ENCODE data around the gene CD2BP2. TPM values are rescaled to one million over a fixed set of nuclear protein-coding genes. Genes with fewer than 3 reads are reported as not detected.

CD2BP2 gene
- polyA plus RNA-seq, 1 of the 3 experiments (the other 2 are of a cell fraction) = 80.8 TPM

DNA sequence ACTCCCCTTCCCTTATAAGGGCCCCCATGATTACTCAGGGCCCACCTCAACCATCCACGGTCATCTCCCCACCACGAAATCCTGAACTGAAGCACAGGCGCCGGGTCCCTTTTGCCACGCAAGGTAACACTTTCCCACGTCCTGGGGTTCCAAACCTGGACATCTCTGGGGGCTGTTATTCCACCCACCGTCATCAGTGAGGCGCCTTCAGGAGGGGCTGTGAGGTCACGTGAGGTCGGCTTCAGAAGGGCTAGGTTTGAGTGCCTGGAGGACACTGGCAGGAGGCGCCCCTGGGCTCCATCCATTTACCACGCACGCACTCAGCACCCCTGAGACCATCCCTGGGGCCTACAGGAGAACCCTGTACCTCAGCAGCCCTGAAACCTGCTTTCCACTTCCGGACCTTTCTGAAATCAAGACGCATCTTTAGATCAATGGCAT is 4.1 kb downstream of the CD2BP2 start:
- Histone ChIP-seq H3K79me2 (ENCODE audit: insufficient read depth) (peaks cover 26% of the 10 kb centered on the region), H4K20me1 (ENCODE audit: insufficient read depth) (peaks cover 21% of the 10 kb centered on the region), H3K9ac (no peak overlapping the region), H3K4me1 (ENCODE audit: control insufficient read depth in 1 of 2, insufficient read depth in 2 of 2, low read depth in 1 of 2, low read length in 1 of 2) (peaks cover 21 to 26% of the 10 kb centered on the region in 2 experiments), H3K27ac (ENCODE audit: low read depth in 2 of 2, low read length in 1 of 2) (peak overlapping the region in 1 of 2 experiments; percentile 99; a peak in 2 of 4 replicates), H3K4me3 (ENCODE audit: low read depth in 2 of 2, low read length in 1 of 2) (no peak overlapping the region), H2AFZ (ENCODE audit: low read depth) (no peak overlapping the region), H3K9me3 (no peaks in the 10 kb centered on the region), H3F3A (replicated peaks; ENCODE audit: insufficient read depth) (peaks cover 13% of the 10 kb centered on the region), H3K4me2 (no peak overlapping the region), H3K36me3 (replicated peaks in 1 of 2; ENCODE audit: control insufficient read depth in 1 of 2, insufficient read depth in 2 of 2, low read length in 1 of 2) (peaks cover 22 to 37% of the 10 kb centered on the region in 2 experiments), H3K27me3 (ENCODE audit: insufficient read depth) (no peaks in the 10 kb centered on the region), H3K9me2 (no peaks in the 10 kb centered on the region)
- no peak for TF ChIP-seq GABPA (IDR thresholded peaks at IDR 0.05; ENCODE audit: low read depth)
- no peak for TF ChIP-seq RFX5 (IDR thresholded peaks at IDR 0.05; ENCODE audit: low read length)
- TF ChIP-seq CHD2 (IDR thresholded peaks at IDR 0.05; ENCODE audit: low read length, partially characterized antibody) = no peak
- TF ChIP-seq JUND (IDR thresholded peaks at IDR 0.05) = no peak
- no peak for TF ChIP-seq RCOR1 (IDR thresholded peaks at IDR 0.05; ENCODE audit: low read length)
- no peak for TF ChIP-seq RXRA (IDR thresholded peaks at IDR 0.05; ENCODE audit: borderline replicate concordance, low read depth)
- no peak for TF ChIP-seq SMC3 (IDR thresholded peaks at IDR 0.05; ENCODE audit: low read depth, low read length)
- TF ChIP-seq POLR2AphosphoS5 (IDR thresholded peaks at IDR 0.05; ENCODE audit: low read depth, low read length) = no peak
- no peak for TF ChIP-seq GATA2 (CRISPR knock-in tag; IDR thresholded peaks at IDR 0.05)
- no peak for TF ChIP-seq ELF1 (IDR thresholded peaks at IDR 0.05)
- TF ChIP-seq FOXJ3 (CRISPR knock-in tag; IDR thresholded peaks at IDR 0.05) = no peak
- TF ChIP-seq TEAD4 (IDR thresholded peaks at IDR 0.05; ENCODE audit: borderline replicate concordance, insufficient read depth) = no peak
- TF ChIP-seq, protein P1, sequence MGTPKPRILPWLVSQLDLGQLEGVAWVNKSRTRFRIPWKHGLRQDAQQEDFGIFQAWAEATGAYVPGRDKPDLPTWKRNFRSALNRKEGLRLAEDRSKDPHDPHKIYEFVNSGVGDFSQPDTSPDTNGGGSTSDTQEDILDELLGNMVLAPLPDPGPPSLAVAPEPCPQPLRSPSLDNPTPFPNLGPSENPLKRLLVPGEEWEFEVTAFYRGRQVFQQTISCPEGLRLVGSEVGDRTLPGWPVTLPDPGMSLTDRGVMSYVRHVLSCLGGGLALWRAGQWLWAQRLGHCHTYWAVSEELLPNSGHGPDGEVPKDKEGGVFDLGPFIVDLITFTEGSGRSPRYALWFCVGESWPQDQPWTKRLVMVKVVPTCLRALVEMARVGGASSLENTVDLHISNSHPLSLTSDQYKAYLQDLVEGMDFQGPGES (IDR thresholded peaks at IDR 0.05; ENCODE audit: low read depth, low read length) = no peak
- TF ChIP-seq, protein P2, sequence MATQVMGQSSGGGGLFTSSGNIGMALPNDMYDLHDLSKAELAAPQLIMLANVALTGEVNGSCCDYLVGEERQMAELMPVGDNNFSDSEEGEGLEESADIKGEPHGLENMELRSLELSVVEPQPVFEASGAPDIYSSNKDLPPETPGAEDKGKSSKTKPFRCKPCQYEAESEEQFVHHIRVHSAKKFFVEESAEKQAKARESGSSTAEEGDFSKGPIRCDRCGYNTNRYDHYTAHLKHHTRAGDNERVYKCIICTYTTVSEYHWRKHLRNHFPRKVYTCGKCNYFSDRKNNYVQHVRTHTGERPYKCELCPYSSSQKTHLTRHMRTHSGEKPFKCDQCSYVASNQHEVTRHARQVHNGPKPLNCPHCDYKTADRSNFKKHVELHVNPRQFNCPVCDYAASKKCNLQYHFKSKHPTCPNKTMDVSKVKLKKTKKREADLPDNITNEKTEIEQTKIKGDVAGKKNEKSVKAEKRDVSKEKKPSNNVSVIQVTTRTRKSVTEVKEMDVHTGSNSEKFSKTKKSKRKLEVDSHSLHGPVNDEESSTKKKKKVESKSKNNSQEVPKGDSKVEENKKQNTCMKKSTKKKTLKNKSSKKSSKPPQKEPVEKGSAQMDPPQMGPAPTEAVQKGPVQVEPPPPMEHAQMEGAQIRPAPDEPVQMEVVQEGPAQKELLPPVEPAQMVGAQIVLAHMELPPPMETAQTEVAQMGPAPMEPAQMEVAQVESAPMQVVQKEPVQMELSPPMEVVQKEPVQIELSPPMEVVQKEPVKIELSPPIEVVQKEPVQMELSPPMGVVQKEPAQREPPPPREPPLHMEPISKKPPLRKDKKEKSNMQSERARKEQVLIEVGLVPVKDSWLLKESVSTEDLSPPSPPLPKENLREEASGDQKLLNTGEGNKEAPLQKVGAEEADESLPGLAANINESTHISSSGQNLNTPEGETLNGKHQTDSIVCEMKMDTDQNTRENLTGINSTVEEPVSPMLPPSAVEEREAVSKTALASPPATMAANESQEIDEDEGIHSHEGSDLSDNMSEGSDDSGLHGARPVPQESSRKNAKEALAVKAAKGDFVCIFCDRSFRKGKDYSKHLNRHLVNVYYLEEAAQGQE (IDR thresholded peaks at IDR 0.05; ENCODE audit: low read depth, low read length) = no peak
- TF ChIP-seq, protein P3, sequence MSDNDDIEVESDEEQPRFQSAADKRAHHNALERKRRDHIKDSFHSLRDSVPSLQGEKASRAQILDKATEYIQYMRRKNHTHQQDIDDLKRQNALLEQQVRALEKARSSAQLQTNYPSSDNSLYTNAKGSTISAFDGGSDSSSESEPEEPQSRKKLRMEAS (IDR thresholded peaks at IDR 0.05; ENCODE audit: low read depth) = no peak
- TF ChIP-seq, protein P4, sequence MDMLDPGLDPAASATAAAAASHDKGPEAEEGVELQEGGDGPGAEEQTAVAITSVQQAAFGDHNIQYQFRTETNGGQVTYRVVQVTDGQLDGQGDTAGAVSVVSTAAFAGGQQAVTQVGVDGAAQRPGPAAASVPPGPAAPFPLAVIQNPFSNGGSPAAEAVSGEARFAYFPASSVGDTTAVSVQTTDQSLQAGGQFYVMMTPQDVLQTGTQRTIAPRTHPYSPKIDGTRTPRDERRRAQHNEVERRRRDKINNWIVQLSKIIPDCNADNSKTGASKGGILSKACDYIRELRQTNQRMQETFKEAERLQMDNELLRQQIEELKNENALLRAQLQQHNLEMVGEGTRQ (IDR thresholded peaks at IDR 0.05; ENCODE audit: borderline replicate concordance, low read depth, low read length) = no peak
- TF ChIP-seq YY1 (IDR thresholded peaks at IDR 0.05; ENCODE audit: low read depth) = no peak
- no peak for TF ChIP-seq FOSL2 (IDR thresholded peaks at IDR 0.05; ENCODE audit: borderline replicate concordance, low read depth)
- TF ChIP-seq NFIC (IDR thresholded peaks at IDR 0.05; ENCODE audit: borderline replicate concordance) = no peak
- TF ChIP-seq, protein P5, sequence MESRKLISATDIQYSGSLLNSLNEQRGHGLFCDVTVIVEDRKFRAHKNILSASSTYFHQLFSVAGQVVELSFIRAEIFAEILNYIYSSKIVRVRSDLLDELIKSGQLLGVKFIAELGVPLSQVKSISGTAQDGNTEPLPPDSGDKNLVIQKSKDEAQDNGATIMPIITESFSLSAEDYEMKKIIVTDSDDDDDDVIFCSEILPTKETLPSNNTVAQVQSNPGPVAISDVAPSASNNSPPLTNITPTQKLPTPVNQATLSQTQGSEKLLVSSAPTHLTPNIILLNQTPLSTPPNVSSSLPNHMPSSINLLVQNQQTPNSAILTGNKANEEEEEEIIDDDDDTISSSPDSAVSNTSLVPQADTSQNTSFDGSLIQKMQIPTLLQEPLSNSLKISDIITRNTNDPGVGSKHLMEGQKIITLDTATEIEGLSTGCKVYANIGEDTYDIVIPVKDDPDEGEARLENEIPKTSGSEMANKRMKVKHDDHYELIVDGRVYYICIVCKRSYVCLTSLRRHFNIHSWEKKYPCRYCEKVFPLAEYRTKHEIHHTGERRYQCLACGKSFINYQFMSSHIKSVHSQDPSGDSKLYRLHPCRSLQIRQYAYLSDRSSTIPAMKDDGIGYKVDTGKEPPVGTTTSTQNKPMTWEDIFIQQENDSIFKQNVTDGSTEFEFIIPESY (IDR thresholded peaks at IDR 0.05; ENCODE audit: borderline replicate concordance, low read depth) = no peak
- POLR2A ChIA-PET = no interaction called here
- CTCF ChIA-PET = interaction anchor here (2.3 kb wide), 1 partner anchor 58 kb away, joined by 8 read pairs; no protein-coding TSS in a partner anchor
- WGBS (ENCODE audit: low lambda C conversion rate) = 95% methylated on average over 13 of the region's 15 CpGs
- no peak for DNase-seq

All from SK-N-SH (cell line).